ENCODE data around the gene CFAP77. TPM values are rescaled to one million over a fixed set of nuclear protein-coding genes. Genes with fewer than 3 reads are reported as not detected.

Gene CFAP77
- total RNA-seq, 2 experiments from 2014 or later, result not detected

- H3K36me3 Mint-ChIP-seq (ENCODE audit: low read depth), result no peaks in the 10 kb centered on the region
- Histone ChIP-seq H3K9me3 (ENCODE audit: control insufficient read depth in 1 of 2, insufficient read depth in 1 of 2, low read length in 2 of 2) (no peaks in the 10 kb centered on the region), H3K36me3 (ENCODE audit: insufficient read depth, low read length) (no peaks in the 10 kb centered on the region), H3K4me3 (ENCODE audit: low read length) (no peak overlapping the region), H3K27me3 (ENCODE audit: control insufficient read depth in 1 of 2, insufficient read depth in 2 of 2, low read length in 2 of 2) (no peaks in the 10 kb centered on the region), H3K27ac (ENCODE audit: low read depth in 1 of 2, low read length in 2 of 2) (no peak overlapping the region), H3K4me1 (ENCODE audit: insufficient read depth, low read length) (no peaks in the 10 kb centered on the region)
- H3K4me1 Mint-ChIP-seq (ENCODE audit: low read depth), result no peaks in the 10 kb centered on the region
- no peak overlapping the region for H3K27ac Mint-ChIP-seq
- intact Hi-C loops (cut with DNase I, micrococcal nuclease), result no loop called here
- ATAC-seq (ENCODE audit: poor library complexity) (no peak), DNase-seq (no peak)
- POLR2A ChIA-PET, result no interaction called here
- H3K27me3 Mint-ChIP-seq, result peaks cover 1% of the 10 kb centered on the region
- no peak overlapping the region for H3K4me3 Mint-ChIP-seq
- CTCF ChIA-PET, result no interaction called here
- no peaks in the 10 kb centered on the region for H3K9me3 Mint-ChIP-seq
- TF ChIP-seq, protein P1, sequence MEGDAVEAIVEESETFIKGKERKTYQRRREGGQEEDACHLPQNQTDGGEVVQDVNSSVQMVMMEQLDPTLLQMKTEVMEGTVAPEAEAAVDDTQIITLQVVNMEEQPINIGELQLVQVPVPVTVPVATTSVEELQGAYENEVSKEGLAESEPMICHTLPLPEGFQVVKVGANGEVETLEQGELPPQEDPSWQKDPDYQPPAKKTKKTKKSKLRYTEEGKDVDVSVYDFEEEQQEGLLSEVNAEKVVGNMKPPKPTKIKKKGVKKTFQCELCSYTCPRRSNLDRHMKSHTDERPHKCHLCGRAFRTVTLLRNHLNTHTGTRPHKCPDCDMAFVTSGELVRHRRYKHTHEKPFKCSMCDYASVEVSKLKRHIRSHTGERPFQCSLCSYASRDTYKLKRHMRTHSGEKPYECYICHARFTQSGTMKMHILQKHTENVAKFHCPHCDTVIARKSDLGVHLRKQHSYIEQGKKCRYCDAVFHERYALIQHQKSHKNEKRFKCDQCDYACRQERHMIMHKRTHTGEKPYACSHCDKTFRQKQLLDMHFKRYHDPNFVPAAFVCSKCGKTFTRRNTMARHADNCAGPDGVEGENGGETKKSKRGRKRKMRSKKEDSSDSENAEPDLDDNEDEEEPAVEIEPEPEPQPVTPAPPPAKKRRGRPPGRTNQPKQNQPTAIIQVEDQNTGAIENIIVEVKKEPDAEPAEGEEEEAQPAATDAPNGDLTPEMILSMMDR (IDR thresholded peaks at IDR 0.05), result no peak
These were observed 51.4 kb downstream of the CFAP77 start for GRCh38 chr9:132461281-132461896.

DNA sequence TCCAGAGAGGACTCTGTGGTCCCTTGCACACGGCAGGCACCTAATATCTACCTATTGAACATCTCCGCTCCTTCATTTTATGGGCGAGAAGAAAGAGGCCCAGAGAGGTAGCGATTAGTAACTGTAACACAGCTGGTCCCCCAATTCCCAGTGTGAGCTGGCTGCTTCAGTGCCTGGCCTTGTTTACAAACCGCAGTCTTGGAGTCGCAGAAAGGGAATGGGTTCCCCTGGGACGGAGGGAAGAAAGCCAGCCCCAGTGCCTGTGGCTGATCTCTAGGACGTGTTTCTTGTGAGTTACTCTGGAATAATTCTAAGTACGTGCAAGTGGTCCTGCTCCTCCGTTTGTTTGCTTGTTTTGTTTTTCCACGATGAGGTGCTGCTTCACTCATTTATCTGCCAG is 52.0 kb downstream of the CFAP77 start:
- Mint-ChIP-seq H3K9me3 (no peaks in the 10 kb centered on the region), H3K27ac (no peak overlapping the region), H3K36me3 (ENCODE audit: low read depth) (no peaks in the 10 kb centered on the region), H3K4me3 (no peak overlapping the region), H3K4me1 (ENCODE audit: low read depth) (no peaks in the 10 kb centered on the region), H3K27me3 (peaks cover under 1% of the 10 kb centered on the region)
- CTCF ChIA-PET, result no interaction called here
- H3K9me3 ChIP-seq (ENCODE audit: control insufficient read depth in 1 of 2, insufficient read depth in 1 of 2, low read length in 2 of 2), result no peaks in the 10 kb centered on the region
- no peaks in the 10 kb centered on the region for H3K27me3 ChIP-seq (ENCODE audit: control insufficient read depth in 1 of 2, insufficient read depth in 2 of 2, low read length in 2 of 2)
- H3K4me3 ChIP-seq (ENCODE audit: low read length), result no peak overlapping the region
- DNase-seq (no peak), ATAC-seq (ENCODE audit: poor library complexity) (no peak)
- intact Hi-C loops (cut with DNase I, micrococcal nuclease), result no loop called here
- POLR2A ChIA-PET, result no interaction called here
- H3K4me1 ChIP-seq (ENCODE audit: insufficient read depth, low read length), result no peaks in the 10 kb centered on the region
- H3K36me3 ChIP-seq (ENCODE audit: insufficient read depth, low read length), result no peaks in the 10 kb centered on the region
- TF ChIP-seq, protein P1 (IDR thresholded peaks at IDR 0.05), result no peak
- H3K27ac ChIP-seq (ENCODE audit: low read depth in 1 of 2, low read length in 2 of 2), result no peak overlapping the region

GRCh38 chr9:132464547-132464946 is 54.5 kb downstream of the CFAP77 start:
- Histone ChIP-seq H3K4me3 (ENCODE audit: low read length) (no peak overlapping the region), H3K36me3 (ENCODE audit: insufficient read depth, low read length) (no peaks in the 10 kb centered on the region), H3K27ac (ENCODE audit: low read depth in 1 of 2, low read length in 2 of 2) (no peak overlapping the region), H3K9me3 (ENCODE audit: control insufficient read depth in 1 of 2, insufficient read depth in 1 of 2, low read length in 2 of 2) (peaks cover 0 to 5% of the 10 kb centered on the region in 2 experiments), H3K4me1 (ENCODE audit: insufficient read depth, low read length) (no peaks in the 10 kb centered on the region), H3K27me3 (ENCODE audit: control insufficient read depth in 1 of 2, insufficient read depth in 2 of 2, low read length in 2 of 2) (peaks cover 0 to 3% of the 10 kb centered on the region in 2 experiments)
- ChIA-PET POLR2A (no interaction called here), CTCF (no interaction called here)
- intact Hi-C loops (cut with DNase I, micrococcal nuclease), result no loop called here
- Mint-ChIP-seq H3K4me3 (no peak overlapping the region), H3K27ac (no peak overlapping the region), H3K9me3 (no peaks in the 10 kb centered on the region), H3K27me3 (peaks cover 5% of the 10 kb centered on the region), H3K4me1 (ENCODE audit: low read depth) (no peaks in the 10 kb centered on the region), H3K36me3 (ENCODE audit: low read depth) (no peaks in the 10 kb centered on the region)
- TF ChIP-seq, protein P1 (IDR thresholded peaks at IDR 0.05), result no peak
- DNase-seq (no peak), ATAC-seq (ENCODE audit: poor library complexity) (no peak)
